CD14-positive monocyte (primary cell): Measurements from ENCODE around the gene GPC6. TPM values are rescaled to one million over a fixed set of nuclear protein-coding genes. Genes with fewer than 3 reads are reported as not detected.
A peak's percentile ranks its signal among the peaks of the same experiment; 100 is the strongest.

Source experiments
- DNase-seq, 3 donors: peaks; one replicate each; pipeline ENCODE4 v3.0.0-alpha.2; 2011 to 2022
- H2AFZ ChIP-seq: 2 replicates; pipeline ENCODE4 v1.6.0; 2012; ENCODE audit warnings: mild to moderate bottlenecking, low read depth, low read length, inconsistent platforms; ENCODE audit not compliant: insufficient read depth, poor library complexity, severe bottlenecking
- H3K27ac ChIP-seq, 2 donors: 1 replicate in 1 of 2; 2 replicates in 1 of 2; pipeline ENCODE4 v1.5.1; 2012 to 2013; ENCODE audit warnings: low read length in 2 of 2, control low read depth in 1 of 2, inconsistent platforms in 1 of 2, low read depth in 1 of 2, mild to moderate bottlenecking in 1 of 2
- H3K27me3 ChIP-seq, 2 donors: one replicate each; pipeline versions ENCODE4 v1.6.0 to v1.6.1; 2011 to 2013; ENCODE audit warnings: low read length in 2 of 2; ENCODE audit not compliant: control insufficient read depth in 2 of 2, insufficient read depth in 2 of 2
- H3K36me3 ChIP-seq, 2 donors: replicated peaks in 1 of 2; 1 replicate in 1 of 2; 2 replicates in 1 of 2; pipeline versions ENCODE4 v1.5.1 to v1.6.1; 2012 to 2013; ENCODE audit warnings: low read length in 2 of 2, control low read depth in 1 of 2, inconsistent platforms in 1 of 2, mild to moderate bottlenecking in 1 of 2; ENCODE audit not compliant: insufficient read depth in 2 of 2, control insufficient read depth in 1 of 2
- H3K4me1 ChIP-seq, 2 donors: 1 replicate in 1 of 2; 2 replicates in 1 of 2; pipeline versions ENCODE4 v1.5.1 to v1.6.1; 2012 to 2013; ENCODE audit warnings: low read length in 2 of 2, control low read depth in 1 of 2, inconsistent platforms in 1 of 2, mild to moderate bottlenecking in 1 of 2, moderate library complexity in 1 of 2; ENCODE audit not compliant: insufficient read depth in 2 of 2, control insufficient read depth in 1 of 2
- H3K4me2 ChIP-seq: replicated peaks from 2 replicates; pipeline ENCODE3; 2012; ENCODE audit warnings: low read length, moderate library complexity, mild to moderate bottlenecking; ENCODE audit not compliant: poor library complexity, severe bottlenecking; ENCODE audit errors: extremely low read depth
- H3K4me3 ChIP-seq, 3 experiments: fragments of 200-600 bp in 1 of 3; sonication (generic) in 1 of 3; replicated peaks in 1 of 3; 1 replicate in 2 of 3; 2 replicates in 1 of 3; pipeline ENCODE4 v1.5.1; 2011 to 2013; ENCODE audit warnings: low read length in 3 of 3, mild to moderate bottlenecking in 3 of 3, control low read depth in 2 of 3, low read depth in 2 of 3, inconsistent platforms in 1 of 3, moderate library complexity in 1 of 3
- H3K79me2 ChIP-seq: 2 replicates; pipeline ENCODE4 v1.6.0; 2012; ENCODE audit warnings: mild to moderate bottlenecking, control low read depth, inconsistent platforms, low read length, moderate library complexity; ENCODE audit not compliant: insufficient read depth
- H3K9ac ChIP-seq: 2 replicates; pipeline ENCODE4 v1.6.0; 2017; ENCODE audit warnings: low read length, mild to moderate bottlenecking; ENCODE audit not compliant: insufficient read depth, poor library complexity, severe bottlenecking
- H3K9me3 ChIP-seq, 2 donors: replicated peaks in 1 of 2; 1 replicate in 1 of 2; 2 replicates in 1 of 2; pipeline versions ENCODE4 v1.5.1 to v1.6.1; 2012 to 2013; ENCODE audit warnings: low read length in 2 of 2, control low read depth in 1 of 2; ENCODE audit not compliant: control insufficient read depth in 1 of 2, insufficient read depth in 1 of 2
- H4K20me1 ChIP-seq: 2 replicates; pipeline ENCODE4 v1.6.0; 2012; ENCODE audit warnings: mild to moderate bottlenecking, low read length, control low read depth, moderate library complexity; ENCODE audit not compliant: insufficient read depth
- H3K27ac Mint-ChIP-seq, 7 donors: one replicate each; pipeline ENCODE4 v1.8.0; 2020; ENCODE audit warnings: mild to moderate bottlenecking in 7 of 7, mixed read lengths in 7 of 7, moderate library complexity in 6 of 7, inconsistent platforms in 2 of 7
- H3K27me3 Mint-ChIP-seq, 3 donors: one replicate each; pipeline ENCODE4 v1.8.0; 2021 to 2022; ENCODE audit warnings: low read depth in 3 of 3, mild to moderate bottlenecking in 3 of 3, mixed read lengths in 3 of 3, moderate library complexity in 3 of 3, inconsistent platforms in 1 of 3
- H3K36me3 Mint-ChIP-seq, 2 donors: one replicate each; pipeline ENCODE4 v1.8.0; 2020; ENCODE audit warnings: mixed read lengths in 2 of 2, inconsistent platforms in 1 of 2, mild to moderate bottlenecking in 1 of 2
- H3K4me1 Mint-ChIP-seq: one replicate; pipeline ENCODE4 v1.8.0; 2020; ENCODE audit warnings: mild to moderate bottlenecking, mixed read lengths
- H3K4me3 Mint-ChIP-seq, 2 donors: one replicate each; pipeline ENCODE4 v1.8.0; 2020; ENCODE audit warnings: mild to moderate bottlenecking in 2 of 2, mixed read lengths in 2 of 2, moderate library complexity in 1 of 2
- H3K9me3 Mint-ChIP-seq, 7 donors: one replicate each; pipeline ENCODE4 v1.8.0; 2020 to 2022; ENCODE audit warnings: mixed read lengths in 7 of 7, mild to moderate bottlenecking in 6 of 7, moderate library complexity in 6 of 7, inconsistent platforms in 2 of 7
- WGBS: methylation state at CpG from one replicate; pipeline ENCODE4 v1.1.5; 2013; ENCODE audit warnings: missing lambda C conversion rate; ENCODE audit not compliant: insufficient coverage; 5-methylcytosine and 5-hydroxymethylcytosine counted together
- intact Hi-C, 2 donors: fragments of 100-400 bp; cut with micrococcal nuclease; formaldehyde crosslinking; loops; one replicate each; pipeline versions ENCODE4 v1.15.0 to v1.15.1; 2023
- polyA plus RNA-seq, 3 donors: library from polyadenylated mRNA; depleted of rRNA in 1 of 3; unstranded in 2 of 3; stranded (reverse) in 1 of 3; fragments of 300-500 nt in 2 of 3; fragments of >200 nt in 1 of 3; fragmentation: Illumina TruSeq in 2 of 3; gene quantifications; 1 replicate in 2 of 3; 2 replicates in 1 of 3; pipeline ENCODE4 v1.2.3, GENCODE V29; 2012 to 2021
- TF ChIP-seq, protein P1 (sequence below): fragments of 200-600 bp; IDR thresholded peaks from one replicate; pipeline ENCODE4 v1.8.0; 2022; ENCODE audit warnings: antibody characterized with exemption, mild to moderate bottlenecking

GPC6 gene
- polyA plus RNA-seq, 3 donors = not detected

GRCh38 chr13:94416454-94417080, 1190.0 kb downstream of the GPC6 start:
- Histone ChIP-seq H3K4me1 (peaks cover 9 to 17% of the 10 kb centered on the region in 2 donors), H3K4me2 (no peak overlapping the region), H4K20me1 (no peaks in the 10 kb centered on the region), H3K9ac (no peak overlapping the region), H3K9me3 (peaks cover 6 to 15% of the 10 kb centered on the region in 2 donors), H3K79me2 (no peaks in the 10 kb centered on the region), H3K36me3 (no peaks in the 10 kb centered on the region), H3K4me3 (no peak overlapping the region), H2AFZ (no peak overlapping the region), H3K27ac (no peak overlapping the region), H3K27me3 (peaks cover 12 to 17% of the 10 kb centered on the region in 2 donors)
- intact Hi-C loops = no loop called here
- 59% methylated on average over 4 of the region's 7 CpGs for WGBS
- no peaks in the 10 kb centered on the region for H3K36me3 Mint-ChIP-seq
- DNase-seq = no peak
- H3K9me3 Mint-ChIP-seq = peaks cover 7 to 25% (median 21%) of the 10 kb centered on the region in 7 donors
- H3K27ac Mint-ChIP-seq = no peak overlapping the region
- H3K4me3 Mint-ChIP-seq = peak overlapping the region in 1 of 2 donors; percentile 5
- H3K4me1 Mint-ChIP-seq = peaks cover 16% of the 10 kb centered on the region
- TF ChIP-seq, protein P1, sequence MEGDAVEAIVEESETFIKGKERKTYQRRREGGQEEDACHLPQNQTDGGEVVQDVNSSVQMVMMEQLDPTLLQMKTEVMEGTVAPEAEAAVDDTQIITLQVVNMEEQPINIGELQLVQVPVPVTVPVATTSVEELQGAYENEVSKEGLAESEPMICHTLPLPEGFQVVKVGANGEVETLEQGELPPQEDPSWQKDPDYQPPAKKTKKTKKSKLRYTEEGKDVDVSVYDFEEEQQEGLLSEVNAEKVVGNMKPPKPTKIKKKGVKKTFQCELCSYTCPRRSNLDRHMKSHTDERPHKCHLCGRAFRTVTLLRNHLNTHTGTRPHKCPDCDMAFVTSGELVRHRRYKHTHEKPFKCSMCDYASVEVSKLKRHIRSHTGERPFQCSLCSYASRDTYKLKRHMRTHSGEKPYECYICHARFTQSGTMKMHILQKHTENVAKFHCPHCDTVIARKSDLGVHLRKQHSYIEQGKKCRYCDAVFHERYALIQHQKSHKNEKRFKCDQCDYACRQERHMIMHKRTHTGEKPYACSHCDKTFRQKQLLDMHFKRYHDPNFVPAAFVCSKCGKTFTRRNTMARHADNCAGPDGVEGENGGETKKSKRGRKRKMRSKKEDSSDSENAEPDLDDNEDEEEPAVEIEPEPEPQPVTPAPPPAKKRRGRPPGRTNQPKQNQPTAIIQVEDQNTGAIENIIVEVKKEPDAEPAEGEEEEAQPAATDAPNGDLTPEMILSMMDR = peak; percentile 11
- H3K27me3 Mint-ChIP-seq = peaks cover 9 to 19% (median 17%) of the 10 kb centered on the region in 3 donors

DNA sequence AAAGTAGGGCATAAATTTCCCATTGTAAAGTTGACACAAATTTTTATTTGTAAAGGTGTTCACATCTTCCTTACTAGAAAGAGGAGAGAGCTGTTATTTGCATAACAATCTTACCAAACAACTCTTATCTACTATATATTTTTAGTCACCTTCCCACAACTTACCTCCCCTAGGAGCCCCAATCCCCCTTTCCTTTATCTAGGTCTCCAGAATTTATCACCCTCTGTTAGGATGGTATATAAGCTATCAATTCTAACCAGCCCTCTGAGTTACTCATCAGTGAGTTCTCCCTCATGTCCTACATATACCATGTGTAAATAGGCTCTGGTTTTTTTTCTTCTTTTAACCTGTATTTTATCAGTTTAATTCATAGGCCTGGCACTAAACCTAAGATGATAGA, 1190.7 kb downstream of the GPC6 start:
- Histone ChIP-seq H3K9ac (no peak overlapping the region), H3K9me3 (peaks cover 6 to 16% of the 10 kb centered on the region in 2 donors), H3K27me3 (peaks cover 12 to 17% of the 10 kb centered on the region in 2 donors), H3K4me2 (no peak overlapping the region), H3K79me2 (no peaks in the 10 kb centered on the region), H3K27ac (no peak overlapping the region), H4K20me1 (no peaks in the 10 kb centered on the region), H3K4me1 (peaks cover 9 to 17% of the 10 kb centered on the region in 2 donors), H3K36me3 (no peaks in the 10 kb centered on the region), H3K4me3 (no peak overlapping the region), H2AFZ (no peak overlapping the region)
- intact Hi-C loops = no loop called here
- Mint-ChIP-seq H3K27me3 (peaks cover 14 to 21% (median 14%) of the 10 kb centered on the region in 3 donors), H3K4me1 (peaks cover 16% of the 10 kb centered on the region), H3K4me3 (no peak overlapping the region), H3K27ac (no peak overlapping the region), H3K36me3 (no peaks in the 10 kb centered on the region), H3K9me3 (peaks cover 7 to 32% (median 21%) of the 10 kb centered on the region in 7 donors)
- no peak for DNase-seq
- TF ChIP-seq, protein P1 = no peak
